ENCODE measurements around the gene DXO.

GRCh38 chr6:31948306-31948705 is 23.6 kb downstream of the DXO start:
- no peak for TF ChIP-seq CTCF (IDR thresholded peaks at IDR 0.05; ENCODE audit: insufficient read depth, low read length, poor library complexity, severe bottlenecking)
- no peak for TF ChIP-seq EZH2phosphoT487 (conservative IDR thresholded peaks at IDR 0.05; ENCODE audit: low read length)

Measured in SU-DHL-6 (cell line).